Uterus (tissue), 4 donors: ENCODE measurements around the gene INSRR. TPM values are rescaled to one million over a fixed set of nuclear protein-coding genes. Genes with fewer than 3 reads are reported as not detected.

Source experiments
- DNase-seq, 2 donors: peaks; one replicate each; pipeline ENCODE4 v3.0.0-alpha.2; 2019 to 2020
- H3K27ac ChIP-seq, 2 donors: fragments of 200-600 bp; sonication (generic); 1 replicate in 1 of 2; 2 replicates in 1 of 2; pipeline ENCODE4 v1.5.1; 2016 to 2018
- H3K27me3 ChIP-seq, 2 donors: fragments of 200-600 bp; sonication (generic); one replicate each; pipeline ENCODE4 v1.5.1; 2018 to 2019; ENCODE audit warnings: control low read depth in 1 of 2
- H3K36me3 ChIP-seq, 2 donors: fragments of 200-600 bp; sonication (generic); one replicate each; pipeline ENCODE4 v1.5.1; 2019; ENCODE audit warnings: control low read depth in 1 of 2
- H3K4me1 ChIP-seq, 2 donors: fragments of 200-600 bp; sonication (generic); one replicate each; pipeline ENCODE4 v1.5.1; 2018 to 2019; ENCODE audit warnings: control low read depth in 1 of 2
- H3K4me3 ChIP-seq, 2 donors: fragments of 200-600 bp; sonication (generic); 1 replicate in 1 of 2; 2 replicates in 1 of 2; pipeline ENCODE4 v1.5.1; 2018 to 2019; ENCODE audit warnings: mild to moderate bottlenecking in 1 of 2
- H3K9me3 ChIP-seq, 2 donors: fragments of 200-600 bp; sonication (generic); one replicate each; pipeline ENCODE4 v1.5.1; 2019; ENCODE audit warnings: control low read depth in 1 of 2
- CTCF ChIP-seq, 4 experiments: fragments of 200-600 bp in 2 of 4; fragments of 450-650 bp in 2 of 4; sonication (generic) in 2 of 4; IDR thresholded peaks; one replicate each; pipeline ENCODE4 v1.5.1; 2016 to 2019; ENCODE audit warnings: antibody characterized with exemption in 4 of 4, mild to moderate bottlenecking in 2 of 4, moderate library complexity in 1 of 4
- POLR2A ChIP-seq, 2 donors: fragments of 450-650 bp; IDR thresholded peaks; one replicate each; pipeline ENCODE4 v1.6.1; 2016; ENCODE audit warnings: antibody characterized with exemption in 2 of 2, mild to moderate bottlenecking in 1 of 2, moderate library complexity in 1 of 2
- intact Hi-C: fragments of 100-400 bp; cut with DNase I; formaldehyde crosslinking; loops from one replicate; pipeline ENCODE4 v1.15.1; 2023; ENCODE audit warnings: low total_unique reads
- total RNA-seq, 4 donors: library from RNA; depleted of rRNA in 3 of 4; stranded (reverse); fragments of >200 nt in 3 of 4; gene quantifications; one replicate each; pipeline versions ENCODE4 v1.1.0 to v1.2.4, GENCODE V29; 2014 to 2023
- donor health status: DM: yes; HTN: yes; CAD: no.

Gene INSRR
- total RNA-seq, 4 donors from 2014 or later = 1.2 TPM; not detected in 3

GRCh38 chr1:156812293-156812990, 46.5 kb downstream of the INSRR start:
- DNase-seq = no peak

GRCh38 chr1:156811168-156811567, 47.7 kb downstream of the INSRR start:
- no peak overlapping the region for H3K4me3 ChIP-seq
- H3K36me3 ChIP-seq = no peaks in the 10 kb centered on the region
- intact Hi-C loops = no loop called here
- H3K9me3 ChIP-seq = no peaks in the 10 kb centered on the region
- H3K27me3 ChIP-seq = no peaks in the 10 kb centered on the region
- no peak overlapping the region for H3K27ac ChIP-seq
- peak in 1 of 2 donors; percentile 49 for DNase-seq
- H3K4me1 ChIP-seq = peaks cover 4 to 15% of the 10 kb centered on the region in 2 donors
- TF ChIP-seq POLR2A (IDR thresholded peaks at IDR 0.05) (no peak), CTCF (IDR thresholded peaks at IDR 0.05) (no peak)

More at GRCh38 chr1:156812293-156812990, 46.5 kb downstream of the INSRR start:
- intact Hi-C loops = no loop called here
- TF ChIP-seq CTCF (IDR thresholded peaks at IDR 0.05) = no peak
- TF ChIP-seq POLR2A (IDR thresholded peaks at IDR 0.05) = no peak
- Histone ChIP-seq H3K27ac (no peak overlapping the region), H3K4me1 (peaks cover 4 to 7% of the 10 kb centered on the region in 2 donors), H3K9me3 (no peaks in the 10 kb centered on the region), H3K4me3 (no peak overlapping the region), H3K27me3 (no peaks in the 10 kb centered on the region), H3K36me3 (no peaks in the 10 kb centered on the region)

GRCh38 chr1:156809711-156810366, 49.1 kb downstream of the INSRR start:
- Histone ChIP-seq H3K9me3 (no peaks in the 10 kb centered on the region), H3K4me3 (no peak overlapping the region), H3K4me1 (peaks cover 8 to 24% of the 10 kb centered on the region in 2 donors), H3K27ac (peak overlapping the region in 1 of 2 donors; percentile 26), H3K27me3 (no peaks in the 10 kb centered on the region), H3K36me3 (no peaks in the 10 kb centered on the region)
- intact Hi-C loops = no loop called here
- TF ChIP-seq CTCF (IDR thresholded peaks at IDR 0.05) = no peak
- no peak for TF ChIP-seq POLR2A (IDR thresholded peaks at IDR 0.05)
- DNase-seq = peak in 1 of 2 donors; percentile 47

GRCh38 chr1:156809281-156809680, 49.6 kb downstream of the INSRR start:
- Histone ChIP-seq H3K27me3 (no peaks in the 10 kb centered on the region), H3K27ac (peak overlapping the region in 1 of 2 donors; percentile 26), H3K9me3 (no peaks in the 10 kb centered on the region), H3K36me3 (no peaks in the 10 kb centered on the region), H3K4me3 (no peak overlapping the region), H3K4me1 (peaks cover 7 to 27% of the 10 kb centered on the region in 2 donors)
- intact Hi-C loops = no loop called here
- DNase-seq = no peak
- TF ChIP-seq CTCF (IDR thresholded peaks at IDR 0.05) (no peak), POLR2A (IDR thresholded peaks at IDR 0.05) (no peak)
